HuH-7.5 (cell line): Measurements from ENCODE around the gene AP2S1.
"Not testable (repeated sequence)": the region's sequence is repeated elsewhere in the genome, so short reads cannot be mapped to it uniquely, and the experiment has no call there.

Source experiments
- DNase-seq: peaks from one replicate; pipeline ENCODE4 v3.0.0; 2011; ENCODE audit warnings: low spot score

Gene AP2S1

DNA sequence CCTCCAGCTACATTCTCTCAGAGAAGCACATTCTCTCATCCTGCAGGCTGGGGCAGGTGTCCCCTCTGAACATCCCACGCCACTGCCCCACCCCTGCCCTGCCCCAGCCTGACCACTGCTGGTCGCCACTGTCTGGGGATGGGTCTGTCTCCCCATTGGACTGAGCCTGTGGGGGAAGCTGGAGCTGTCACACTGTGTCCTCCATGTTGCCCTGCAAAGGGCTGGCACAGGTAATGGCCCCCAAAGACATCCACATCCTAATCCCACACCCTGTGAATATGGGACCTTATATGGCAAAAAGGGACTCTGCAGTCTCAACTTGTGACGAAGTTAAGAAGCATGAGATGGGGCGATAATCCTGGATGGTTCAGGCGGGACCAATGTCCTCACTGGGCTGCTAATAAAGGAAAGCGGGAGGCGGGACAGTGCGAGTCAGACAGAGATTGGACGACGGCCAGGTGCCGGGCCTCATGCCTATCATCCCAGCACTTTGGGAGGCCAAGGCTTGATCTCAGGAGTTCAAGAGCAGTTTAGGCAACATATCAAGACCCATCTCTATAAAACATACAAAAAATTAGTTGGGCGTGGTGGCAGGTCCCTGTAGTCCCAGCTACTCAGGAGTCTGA is 9.1 kb downstream of the AP2S1 start:
- no peak for DNase-seq

DNA sequence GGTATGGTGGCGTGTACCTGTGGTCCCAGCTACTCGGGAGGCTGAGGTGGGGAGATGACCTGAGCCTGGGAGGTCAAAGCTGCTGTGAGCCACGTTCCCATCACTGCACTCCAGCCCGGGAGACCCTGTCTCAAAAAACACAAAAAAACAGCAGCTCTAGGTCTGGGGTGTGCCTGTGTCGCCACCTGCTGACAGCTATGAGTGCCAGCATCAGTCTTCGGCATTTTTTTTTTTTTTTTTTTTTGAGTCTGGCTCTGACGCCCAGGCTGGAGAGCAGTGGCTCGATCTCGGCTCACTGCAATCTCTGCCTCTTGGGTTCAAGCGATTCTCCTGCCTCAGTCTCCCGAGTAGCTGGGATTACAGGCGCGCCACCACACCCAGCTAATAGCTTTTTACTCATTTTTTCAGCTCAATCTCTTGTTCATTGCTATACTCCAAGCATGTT is 10.1 kb downstream of the AP2S1 start:
- peak; percentile 64 for DNase-seq

DNA sequence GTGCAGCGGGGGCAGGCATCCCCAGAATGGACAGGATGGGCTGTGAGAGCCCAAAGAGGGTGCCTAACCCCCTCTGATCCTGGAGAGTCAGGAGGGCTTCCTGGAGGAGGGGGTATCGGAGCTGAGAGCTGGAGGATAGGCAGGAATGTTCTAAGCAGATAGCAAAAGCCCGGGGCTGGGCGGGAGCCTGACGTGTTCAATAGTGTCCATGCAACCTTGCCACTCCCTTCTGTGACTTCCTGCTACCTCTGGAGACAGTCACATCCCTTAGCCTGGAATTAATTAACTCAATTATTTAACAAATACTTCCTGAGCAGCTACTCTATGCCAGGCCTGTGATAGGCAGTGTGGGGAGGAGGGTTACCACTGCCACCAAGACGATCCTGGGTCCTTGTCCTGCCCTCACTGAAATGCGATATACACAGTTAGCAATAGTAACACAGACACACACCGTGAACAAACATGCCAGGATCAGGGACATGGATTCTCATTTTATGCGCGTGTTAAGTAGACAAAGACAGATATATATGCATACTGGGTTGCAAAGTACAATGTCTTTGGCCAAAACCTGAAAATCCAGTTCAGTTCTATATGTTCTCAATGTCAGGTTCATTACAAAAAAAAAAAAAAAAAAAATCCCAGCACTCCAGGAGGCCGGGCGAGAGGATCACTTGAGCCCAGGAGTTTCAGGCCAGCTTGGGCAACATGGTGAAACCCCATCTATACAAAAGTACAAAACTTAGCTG is 10.7 kb downstream of the AP2S1 start:
- no peak for DNase-seq

DNA sequence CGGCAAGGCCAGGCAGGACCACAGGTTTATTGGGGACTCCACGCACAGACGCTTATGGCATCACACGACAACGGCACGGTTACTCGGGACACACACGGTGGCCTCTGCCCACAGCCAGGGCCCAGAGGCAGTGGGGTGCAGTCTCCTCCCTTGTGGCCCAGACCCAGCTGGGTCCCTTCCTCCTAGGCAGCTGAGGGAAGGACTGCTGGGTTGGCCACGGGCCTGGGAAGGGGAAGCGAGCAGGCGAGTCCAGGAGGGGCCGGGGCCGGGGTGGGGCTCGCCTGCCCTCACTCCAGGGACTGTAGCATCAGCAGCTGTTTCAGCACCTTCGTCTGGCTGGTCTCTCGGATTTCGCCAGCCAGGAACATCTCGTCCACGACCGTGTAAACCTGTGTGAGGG is 12.5 kb downstream of the AP2S1 start:
- DNase-seq, result no peak

DNA sequence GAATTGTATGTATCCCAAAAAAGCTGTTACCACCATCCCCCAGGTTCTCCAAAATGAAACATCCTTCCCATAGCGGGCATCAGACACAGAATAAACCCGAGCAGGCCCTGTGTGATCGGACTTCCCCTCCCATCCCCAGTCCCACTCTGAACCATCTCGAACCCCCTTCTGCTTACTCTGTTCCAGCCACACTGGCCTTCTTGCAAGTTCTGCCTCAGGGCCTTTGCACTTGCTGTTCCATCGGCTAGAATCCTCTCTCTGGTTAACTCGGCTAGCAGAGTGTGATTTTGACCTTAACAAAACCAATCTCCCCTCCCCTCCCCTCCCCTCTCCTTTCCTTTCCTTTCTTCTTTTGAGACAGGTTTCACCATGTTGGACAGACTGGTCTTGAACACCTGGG is 15.7 kb downstream of the AP2S1 start:
- DNase-seq, result no peak

DNA sequence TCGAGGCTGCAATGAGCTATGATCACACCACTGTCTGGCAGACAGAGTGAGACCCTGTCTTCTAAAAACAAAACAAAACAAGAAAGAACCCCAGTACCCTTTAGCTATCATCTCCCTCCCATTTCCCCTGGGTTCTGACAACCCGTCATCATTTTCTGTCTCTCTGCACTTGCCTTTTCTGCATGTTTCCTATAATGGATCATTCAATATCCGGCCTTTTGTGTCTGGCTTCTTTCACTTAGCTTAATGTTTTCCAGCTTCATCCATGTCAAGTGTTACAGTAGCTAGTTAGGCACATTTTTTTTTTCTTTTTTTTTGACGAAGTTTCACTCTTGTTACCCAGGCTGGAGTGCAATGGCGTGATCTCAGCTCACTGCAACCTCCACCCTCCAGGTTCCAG is 16.5 kb downstream of the AP2S1 start:
- no peak for DNase-seq

DNA sequence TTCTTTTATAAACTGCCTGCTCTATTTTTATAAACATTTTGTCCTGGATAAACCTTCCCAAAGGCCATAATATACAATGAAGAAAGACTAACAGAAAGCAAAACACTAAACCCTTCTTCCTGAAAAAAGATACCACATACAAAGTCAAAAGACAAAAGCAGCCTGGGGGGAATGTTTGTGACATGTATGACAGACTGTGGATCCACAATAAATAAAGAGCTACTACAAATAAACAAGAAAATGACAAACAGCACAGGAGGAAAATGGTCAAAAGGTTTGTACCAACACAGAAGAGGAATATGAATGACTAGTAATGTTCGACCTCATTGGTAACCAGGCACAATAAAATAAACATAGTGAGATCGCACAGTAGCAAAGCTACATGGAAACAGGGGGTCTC is 19.8 kb downstream of the AP2S1 start:
- no peak for DNase-seq

DNA sequence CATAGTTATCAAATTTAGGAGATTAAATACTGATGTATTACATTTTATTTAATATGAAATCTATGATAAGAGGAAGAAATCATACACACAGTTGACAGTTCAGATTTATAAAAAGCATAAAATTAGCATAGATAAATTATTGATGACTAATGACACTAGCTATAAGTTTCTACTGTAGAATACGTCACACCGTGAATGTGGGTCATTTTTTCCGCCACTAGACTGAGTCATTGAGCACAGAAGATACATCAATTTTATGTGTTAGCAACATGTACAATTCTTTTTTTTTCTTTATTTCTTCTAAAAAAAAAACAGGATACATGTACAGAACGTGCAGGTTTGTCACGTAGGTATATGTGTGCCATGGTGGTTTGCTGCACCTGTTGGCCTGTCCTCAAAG is 22.2 kb downstream of the AP2S1 start:
- no peak for DNase-seq

DNA sequence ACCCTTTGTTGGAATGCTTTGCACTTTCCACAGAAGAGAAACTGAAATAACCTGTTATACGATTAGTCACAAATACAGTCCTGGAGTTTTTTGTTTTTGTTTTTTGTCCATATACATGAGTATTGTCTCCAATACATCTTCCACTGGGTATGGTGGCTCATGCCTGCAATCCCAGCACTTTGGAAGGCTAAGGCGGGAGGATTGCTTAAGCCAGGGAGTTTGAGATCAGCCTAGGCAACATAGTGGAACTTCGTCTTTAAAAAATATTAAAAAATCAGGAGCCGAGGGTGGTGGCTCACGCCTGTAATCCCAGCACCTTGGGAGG is 25.0 kb downstream of the AP2S1 start:
- DNase-seq, result no peak

DNA sequence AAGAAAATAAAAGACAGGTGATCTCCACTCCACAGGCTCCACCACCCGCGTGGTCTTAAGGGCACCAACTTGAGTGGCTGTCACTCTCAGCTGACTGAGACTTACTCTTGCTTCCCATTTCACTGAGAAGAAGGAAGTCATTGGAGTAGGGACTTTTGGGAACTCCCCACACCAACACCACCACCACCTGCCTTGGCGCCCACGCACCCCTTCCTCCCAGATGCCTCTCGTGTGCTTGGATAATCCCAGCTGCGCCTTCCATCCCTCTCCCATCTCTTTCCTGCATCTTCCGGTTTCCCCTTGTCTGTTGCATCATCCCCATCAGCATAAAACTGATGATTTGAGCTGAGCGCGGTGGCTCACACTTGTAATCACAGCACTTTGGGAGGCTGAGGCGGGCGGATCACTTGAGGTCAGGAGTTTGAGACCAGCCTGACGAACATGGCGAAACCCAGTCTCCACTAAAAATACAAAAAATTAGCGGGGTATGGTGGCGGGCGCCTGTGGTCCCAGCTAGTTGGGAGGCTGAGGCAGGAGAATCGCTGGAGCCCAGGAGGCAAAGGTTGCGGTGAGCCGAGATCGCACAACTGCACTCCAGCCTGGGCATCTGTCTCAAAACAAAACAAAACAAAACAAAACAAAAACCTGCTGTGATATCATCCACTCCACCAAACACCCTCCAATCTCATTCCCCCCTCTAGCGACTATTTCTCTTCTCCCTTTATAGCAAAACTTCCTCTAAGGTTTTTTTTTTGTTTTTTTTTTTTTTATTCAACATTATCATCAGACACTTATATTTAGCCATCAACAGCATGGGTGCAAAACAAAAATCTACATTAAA is 25.5 kb downstream of the AP2S1 start:
- DNase-seq, result no peak

DNA sequence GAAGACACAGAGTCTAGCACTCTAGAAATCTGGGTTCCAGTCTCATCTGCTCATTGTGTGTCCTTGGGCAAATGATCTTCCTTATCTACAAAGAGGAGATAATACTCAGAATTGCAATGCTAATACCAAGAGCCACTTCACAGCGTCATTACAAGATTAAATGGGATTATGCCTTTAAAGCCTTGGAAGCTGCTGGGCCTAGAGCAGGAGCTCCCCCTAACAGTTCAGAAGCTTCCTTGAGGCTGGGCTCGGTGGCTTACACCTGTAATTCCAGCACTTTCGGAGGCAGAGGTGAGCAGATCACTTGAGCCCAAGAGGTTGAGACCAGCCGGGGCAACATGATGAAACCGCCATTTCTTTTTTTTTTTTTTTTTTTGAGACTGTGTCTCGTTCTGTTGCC is 27.6 kb downstream of the AP2S1 start:
- no peak for DNase-seq

DNA sequence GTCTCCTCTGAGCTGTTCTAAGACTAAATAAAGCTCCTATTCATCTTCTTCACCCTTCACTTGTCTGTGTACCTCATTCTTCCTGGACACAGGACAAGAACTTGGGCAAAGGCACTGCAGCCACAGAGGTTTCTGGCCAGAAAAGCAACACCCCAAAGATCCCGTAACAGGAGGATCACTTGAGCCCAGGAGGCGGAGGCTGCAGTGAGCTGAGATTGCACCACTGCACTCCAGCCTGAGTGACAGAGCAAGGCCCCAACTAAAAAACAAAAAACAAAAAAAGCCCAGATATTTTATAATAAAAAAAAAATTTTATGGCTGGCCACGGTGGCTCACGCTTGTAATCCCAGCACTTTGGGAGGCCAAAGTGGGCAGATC is 28.2 kb downstream of the AP2S1 start:
- DNase-seq, result not testable (repeated sequence)

DNA sequence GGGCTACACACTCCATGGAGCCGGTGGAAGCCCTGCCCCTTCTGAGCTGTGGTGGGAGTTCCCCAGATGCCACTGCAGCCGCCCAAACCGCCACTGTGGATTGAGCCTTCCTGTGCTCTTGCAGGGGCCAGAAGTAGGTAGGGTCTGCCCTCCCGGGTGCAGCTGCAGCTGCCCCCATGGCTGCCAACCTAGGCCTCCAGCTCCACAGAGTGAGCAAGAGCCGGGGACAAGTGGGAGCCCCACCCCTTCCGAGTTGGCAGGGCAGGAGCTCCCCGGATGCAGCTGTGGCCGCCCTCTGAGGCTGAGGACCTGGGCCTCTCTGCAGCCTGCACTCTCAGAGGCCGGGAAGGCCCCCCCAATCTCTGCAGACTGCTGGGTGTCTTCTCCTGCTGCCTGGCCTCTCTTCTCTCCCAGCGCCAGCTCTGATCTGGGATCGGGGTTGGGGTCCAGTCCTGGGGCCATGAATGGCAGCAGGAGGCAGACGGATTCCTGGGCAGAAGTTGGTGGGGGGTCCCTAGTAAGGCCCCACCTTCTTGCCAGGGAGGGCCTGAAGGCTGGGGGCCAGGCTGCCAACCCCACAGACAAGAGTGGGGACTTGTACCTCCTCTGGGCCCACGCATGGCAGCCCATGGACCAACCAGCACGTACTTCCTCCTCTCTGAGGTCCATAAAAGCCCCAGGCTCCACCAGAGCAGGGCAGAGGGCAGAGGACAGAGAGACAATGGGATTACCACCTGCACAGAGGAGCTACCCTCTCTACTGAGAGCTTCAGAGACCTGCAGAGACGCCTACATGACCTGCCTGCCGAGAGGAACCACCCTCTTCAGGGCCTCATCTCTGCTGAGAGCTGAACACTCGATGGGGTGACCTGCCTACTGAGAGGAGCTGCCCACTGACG is 28.9 kb downstream of the AP2S1 start:
- DNase-seq, result no peak

DNA sequence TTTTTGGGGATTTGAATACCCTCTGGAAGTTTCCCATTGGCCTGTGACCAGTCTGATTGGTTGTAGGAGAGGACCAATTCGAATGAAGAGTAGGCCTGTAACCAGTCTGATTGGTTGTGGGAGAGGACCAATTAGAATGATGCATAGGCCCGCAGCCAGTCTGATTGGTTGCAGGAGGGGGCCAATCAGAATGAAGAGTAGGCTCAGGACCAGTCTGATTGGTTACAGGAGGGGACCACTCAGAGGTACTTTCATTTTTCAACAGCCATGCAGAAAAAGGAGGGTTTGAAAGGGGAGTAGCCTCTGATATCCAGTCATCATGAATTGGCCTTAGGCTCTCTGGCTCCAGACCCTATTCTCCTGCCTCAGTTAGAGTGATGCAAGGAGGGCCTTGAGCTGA is 31.8 kb downstream of the AP2S1 start:
- DNase-seq, result no peak

DNA sequence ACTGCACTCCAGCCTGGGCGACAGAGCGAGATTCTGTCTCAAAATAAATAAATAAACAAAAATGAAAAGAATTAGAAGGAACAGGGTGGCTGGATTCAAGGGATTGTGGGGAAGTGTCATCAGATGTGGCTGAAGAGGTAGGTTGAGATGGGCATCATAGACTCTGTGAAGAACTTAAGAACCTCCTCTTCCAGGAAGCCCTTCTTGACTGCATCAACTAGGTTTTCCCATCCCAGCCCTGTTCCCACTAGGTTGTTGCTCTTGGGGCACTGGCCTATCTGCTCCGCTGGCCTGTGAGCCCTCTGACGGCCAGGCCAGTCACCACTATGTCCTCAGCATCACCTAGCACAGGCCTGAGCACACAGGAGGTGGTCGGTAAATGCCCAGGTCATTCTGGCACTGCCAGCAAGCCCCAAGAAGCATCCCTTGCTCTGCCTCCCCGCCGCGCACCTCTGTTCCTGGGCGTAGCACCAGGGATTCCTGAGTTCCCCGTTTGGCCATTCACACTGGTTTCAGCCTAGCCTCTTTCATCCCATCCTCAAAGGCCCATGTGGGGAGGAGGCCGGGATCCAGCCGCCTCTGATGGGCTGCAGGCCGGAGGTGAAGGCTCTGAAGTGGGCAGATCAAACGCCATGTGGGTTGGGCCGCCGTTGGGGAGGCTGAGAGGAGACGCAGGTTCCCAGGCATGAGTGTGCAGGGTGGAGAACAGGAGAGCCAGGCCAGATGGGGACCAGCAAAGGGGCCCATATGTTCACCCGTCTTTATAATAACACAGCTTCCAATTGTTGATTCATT is 34.6 kb downstream of the AP2S1 start:
- DNase-seq, result no peak

DNA sequence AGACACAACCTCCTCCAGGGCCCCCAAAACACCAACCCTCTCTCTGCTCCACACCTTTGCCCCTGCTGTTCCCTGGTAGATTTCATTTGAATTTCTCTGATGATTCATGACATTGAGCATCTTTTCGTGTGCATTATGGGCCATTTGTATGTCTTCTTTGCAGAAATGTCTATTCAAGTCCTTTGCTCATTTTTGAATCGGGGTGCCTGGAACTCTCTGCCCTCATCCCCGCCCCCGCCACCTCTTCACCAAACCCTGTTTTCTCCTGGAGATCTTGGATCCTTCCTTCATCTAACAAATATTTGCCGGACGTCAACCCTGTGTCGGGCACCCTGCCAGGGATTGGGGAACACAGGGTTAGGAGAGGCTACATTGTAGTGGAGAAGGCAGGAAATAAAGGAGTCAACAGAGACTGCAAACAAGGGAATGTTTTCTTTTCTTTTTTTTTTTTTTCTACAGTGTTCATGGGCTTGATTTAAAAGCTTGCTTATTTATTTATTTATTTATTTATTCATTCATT is 36.7 kb downstream of the AP2S1 start:
- DNase-seq, result peak; percentile 36

DNA sequence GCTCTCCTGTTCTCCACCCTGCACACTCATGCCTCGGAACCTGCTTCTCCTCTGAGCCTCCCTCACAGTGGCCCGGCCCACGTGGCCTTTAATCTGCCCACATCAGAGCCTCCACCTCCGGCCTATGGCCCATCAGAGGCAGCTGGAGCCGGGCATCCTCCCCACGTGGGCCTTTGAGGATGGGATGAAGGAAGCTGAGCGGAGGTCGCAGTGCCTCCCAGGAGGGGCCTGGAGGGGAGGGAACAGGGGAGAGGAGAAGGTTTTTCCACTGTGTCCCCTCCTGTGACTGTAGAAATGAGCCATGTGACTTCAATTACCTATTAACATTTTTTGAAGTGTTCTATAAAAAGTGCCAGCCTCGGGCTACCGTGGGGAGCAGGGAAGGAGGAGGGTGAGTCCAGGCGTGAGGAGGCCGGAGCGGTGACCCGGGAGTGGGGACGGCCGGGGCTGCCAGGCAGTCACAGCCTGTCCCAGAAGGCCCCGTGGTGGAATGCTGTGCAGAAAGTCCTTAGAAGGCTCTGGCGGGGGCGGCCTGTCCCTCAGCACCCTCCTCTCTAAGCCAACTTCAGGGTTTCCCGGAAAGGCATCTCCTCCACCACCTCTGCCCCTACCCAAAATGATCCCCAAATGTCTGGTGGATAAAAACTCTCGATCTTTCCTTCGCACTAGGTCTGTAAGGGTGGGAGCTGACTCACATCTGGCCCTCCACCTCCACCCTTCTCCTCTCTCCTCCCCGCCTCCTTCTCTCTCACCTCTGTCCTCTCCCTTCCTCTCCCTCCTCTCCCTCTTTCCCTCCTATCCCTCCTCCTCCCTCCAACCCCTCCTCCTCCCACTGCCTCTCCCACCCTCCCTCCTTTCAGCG is 37.4 kb downstream of the AP2S1 start:
- DNase-seq, result no peak

DNA sequence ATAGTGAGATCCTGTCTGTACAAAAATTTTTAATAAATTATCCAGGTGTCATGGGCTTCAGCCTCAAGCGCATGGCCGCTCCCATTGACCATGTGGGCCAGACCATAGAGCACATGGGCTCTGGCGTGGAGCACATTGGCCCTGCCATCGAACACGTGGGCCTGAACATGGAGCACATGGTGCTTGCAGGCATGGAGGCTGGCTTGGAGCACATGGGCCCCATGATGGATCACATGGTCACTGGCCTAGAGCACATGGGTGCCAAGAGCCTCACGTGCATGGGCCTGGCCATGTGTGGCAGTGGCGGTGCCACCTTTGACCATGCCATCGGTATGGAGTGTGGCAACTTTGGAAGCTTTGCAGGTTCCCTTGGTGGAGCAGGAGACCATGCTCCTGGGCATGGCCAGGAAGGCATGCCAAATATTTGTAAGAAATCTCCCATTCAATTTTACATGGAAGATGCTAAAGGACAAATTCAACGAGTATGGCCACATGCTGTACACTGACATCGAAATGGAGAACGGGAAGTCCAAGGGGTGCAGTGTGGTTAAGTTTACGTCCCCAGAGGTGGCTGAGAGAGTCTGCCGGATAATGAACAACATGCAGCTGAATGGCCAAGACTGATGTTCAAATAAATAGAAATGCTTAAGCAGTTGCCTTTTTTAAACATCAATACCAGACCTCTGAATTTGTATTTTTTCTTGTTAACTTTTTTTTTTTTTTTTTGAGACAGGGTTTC is 40.9 kb downstream of the AP2S1 start:
- no peak for DNase-seq

DNA sequence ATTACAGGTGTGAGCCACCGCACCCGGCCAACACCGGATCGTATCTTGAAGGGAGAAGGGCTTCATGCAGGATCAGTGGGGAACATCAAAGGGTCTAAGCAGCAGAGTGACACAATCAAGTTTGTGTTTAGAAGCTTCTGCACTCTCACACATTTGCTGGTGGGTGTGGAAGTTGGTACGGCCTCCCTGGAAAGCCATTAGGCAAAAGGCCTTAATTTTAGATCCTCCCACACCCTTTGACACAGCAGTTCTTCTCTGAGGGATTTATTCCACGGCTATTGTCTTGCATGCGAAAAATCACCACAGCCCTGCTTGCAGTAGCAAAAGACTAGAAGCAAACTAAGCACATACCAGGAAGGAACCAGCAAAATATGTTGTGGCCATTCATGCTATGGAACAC is 44.0 kb downstream of the AP2S1 start:
- DNase-seq, result no peak
